K562 treated with DMSO at 1 percent for 4 hours (cell line): ENCODE measurements around the gene GTF2A2. TPM values are rescaled to one million over a fixed set of nuclear protein-coding genes. Genes with fewer than 3 reads are reported as not detected.

Source experiments
- total RNA-seq: library from RNA; unstranded; fragments of 300-600 nt; gene quantifications from 2 replicates; pipeline ENCODE4 v1.2.3, GENCODE V29; 2022; ENCODE audit not compliant: insufficient read depth

GTF2A2 gene
- total RNA-seq, result 57.4 and 89.6 TPM in 2 replicates

DNA sequence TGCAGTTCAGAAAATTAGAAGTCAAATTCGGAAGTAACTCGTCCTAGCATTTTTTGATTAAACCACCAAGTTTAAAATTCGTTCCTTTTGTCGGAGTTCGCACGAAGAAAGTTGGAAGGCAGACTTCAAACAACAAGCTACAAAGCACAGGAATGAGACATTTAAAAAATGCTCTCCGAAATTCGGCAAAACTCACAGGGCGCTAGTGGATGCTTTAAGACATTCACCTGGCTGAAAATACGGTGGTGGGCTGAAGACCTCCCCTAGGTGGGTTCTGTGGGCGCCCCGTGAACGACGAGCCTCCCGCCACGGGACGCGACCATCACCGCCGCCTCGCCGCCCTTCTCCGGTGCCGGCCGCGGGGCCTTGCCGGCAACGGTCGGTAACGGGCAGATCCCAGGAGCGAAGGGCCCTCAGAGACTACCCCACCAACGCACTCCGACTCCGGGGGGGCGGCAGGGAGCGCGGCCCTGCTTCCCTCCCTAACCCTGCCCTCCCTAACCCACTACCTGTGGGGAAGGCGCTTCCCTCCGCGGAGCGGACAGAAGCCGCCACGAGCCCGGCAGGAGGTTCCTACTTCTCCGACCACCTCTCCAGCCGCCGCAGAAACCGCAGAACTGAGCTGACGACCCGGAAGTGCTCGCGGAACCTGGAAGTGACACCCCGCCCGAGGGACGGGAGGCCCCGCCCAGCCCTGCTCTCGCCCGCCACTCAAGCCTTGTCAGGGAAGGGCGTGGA, at the start of gene GTF2A2:
GTF2A2 (minus strand) TSS at position 619 of the 738 bp plus-strand sequence. CDS start 5,238 bp downstream, outside the sequence.

GRCh38 chr15:59688782-59689625, 31.7 kb upstream of the GTF2A2 start, which contains the start of gene BNIP2:
Gene BNIP2, minus strand, starts transcription at chr15:59689320. Its CDS starts 6,863 bp downstream, at chr15:59682457.

GRCh38 chr15:59611276-59612260, 45.7 kb downstream of the GTF2A2 start, which contains the start of gene GCNT3:
Gene GCNT3, plus strand, starts transcription at chr15:59611783. Its CDS starts 6,456 bp downstream, at chr15:59618239.

Other genes starting within 250 kb of the GTF2A2 start
- gene FAM81A, start 219.3 kb downstream of the GTF2A2 start, total RNA-seq, result not detected in 2 replicates
- not detected in 2 replicates for gene GCNT3, start 45.7 kb downstream of the GTF2A2 start, total RNA-seq
- gene BNIP2, start 31.8 kb upstream of the GTF2A2 start, total RNA-seq, result 22.0 and 22.1 TPM in 2 replicates